Testis (tissue), 3 donors: Measurements from ENCODE around the gene ZNF142. TPM values are rescaled to one million over a fixed set of nuclear protein-coding genes. Genes with fewer than 3 reads are reported as not detected.

ENCODE experiments used
- DNase-seq: peaks from one replicate; pipeline ENCODE4 v3.0.0-alpha.2; 2019
- H3K27ac ChIP-seq, 2 donors: fragments of 200-600 bp; sonication (generic); one replicate each; pipeline ENCODE4 v1.5.1; 2019
- H3K27me3 ChIP-seq: fragments of 200-600 bp; sonication (generic); one replicate; pipeline ENCODE4 v1.5.1; 2019
- H3K36me3 ChIP-seq: fragments of 200-600 bp; sonication (generic); one replicate; pipeline ENCODE4 v1.5.1; 2017; ENCODE audit warnings: low read depth; ENCODE audit errors: missing control alignments
- H3K4me1 ChIP-seq: fragments of 200-600 bp; sonication (generic); one replicate; pipeline ENCODE4 v1.5.1; 2019
- H3K4me3 ChIP-seq, 2 donors: fragments of 200-600 bp; sonication (generic); one replicate each; pipeline ENCODE4 v1.5.1; 2017 to 2019
- H3K9me3 ChIP-seq: fragments of 200-600 bp; sonication (generic); one replicate; pipeline ENCODE4 v1.5.1; 2017
- CTCF ChIP-seq, 3 experiments: fragments of 450-650 bp in 2 of 3; fragments of 200-600 bp in 1 of 3; sonication (generic) in 1 of 3; IDR thresholded peaks; one replicate each; pipeline ENCODE4 v1.5.1; 2016 to 2019; ENCODE audit warnings: antibody characterized with exemption in 3 of 3, mild to moderate bottlenecking in 2 of 3, moderate library complexity in 1 of 3
- POLR2A ChIP-seq: fragments of 450-650 bp; IDR thresholded peaks from one replicate; pipeline ENCODE4 v1.6.1; 2017; ENCODE audit warnings: antibody characterized with exemption, mild to moderate bottlenecking, moderate library complexity
- whole genome bisulfite sequencing, 2 donors: methylation state at CpG; one replicate each; pipeline ENCODE4 v1.1.5; 2018; 5-methylcytosine and 5-hydroxymethylcytosine counted together
- intact Hi-C: fragments of 100-400 bp; cut with DNase I; formaldehyde crosslinking; loops from one replicate; pipeline ENCODE4 v1.15.1; 2023; ENCODE audit warnings: low total_unique reads
- polyA plus RNA-seq: library from polyadenylated mRNA; stranded (reverse); fragments of 350-450 nt; fragmentation: Illumina TruSeq; extraction: RNeasy Lipid Tissue Mini Kit (QIAGEN cat#74804); gene quantifications from one replicate; pipeline ENCODE4 v1.2.3, GENCODE V29; 2014; ENCODE audit warnings: low read depth, low replicate concordance; ENCODE audit not compliant: insufficient read depth
- total RNA-seq, 2 donors: library from RNA; depleted of rRNA; stranded (reverse); fragments of >200 nt; gene quantifications; one replicate each; pipeline ENCODE4 v1.2.3, GENCODE V29; 2016

Gene ZNF142
- total and polyA plus RNA-seq, 3 donors from 2014 or later, result 23.3 to 39.3 (median 32.7) TPM

- peaks cover 10% of the 10 kb centered on the region for H3K4me1 ChIP-seq
- H3K4me3 ChIP-seq, result peak overlapping the region; percentile 75 to 77
- intact Hi-C loops, result no loop called here
- 1 to 2% methylated on average over 16 to 27 of the region's 27 CpGs for WGBS, 2 donors
- DNase-seq, result peak; percentile 57
- H3K36me3 ChIP-seq, result no peaks in the 10 kb centered on the region
- no peaks in the 10 kb centered on the region for H3K27me3 ChIP-seq
- no peaks in the 10 kb centered on the region for H3K9me3 ChIP-seq
- peak in 2 of 3 experiments; percentile 7 to 13 for TF ChIP-seq CTCF (IDR thresholded peaks at IDR 0.05)
- no peak for TF ChIP-seq POLR2A
- H3K27ac ChIP-seq, result peak overlapping the region; percentile 12 to 66
Observed at GRCh38 chr2:218658671-218659257, 659 bp downstream of the ZNF142 start.

GRCh38 chr2:218655751-218656150 is 3.7 kb downstream of the ZNF142 start:
- no peak overlapping the region for H3K4me3 ChIP-seq
- no peak overlapping the region for H3K27ac ChIP-seq
- peaks cover 10% of the 10 kb centered on the region for H3K4me1 ChIP-seq
- H3K27me3 ChIP-seq, result no peaks in the 10 kb centered on the region
- no peaks in the 10 kb centered on the region for H3K9me3 ChIP-seq
- no peak for DNase-seq
- H3K36me3 ChIP-seq, result no peaks in the 10 kb centered on the region
- intact Hi-C loops, result no loop called here
- 64 to 75% methylated on average over 2 of the region's 2 CpGs for whole genome bisulfite sequencing, 2 donors
- TF ChIP-seq CTCF (IDR thresholded peaks at IDR 0.05) (no peak), POLR2A (no peak)

GRCh38 chr2:218648787-218649100 is 10.7 kb downstream of the ZNF142 start:
- WGBS, 2 donors, result 91 to 93% methylated on average over 5 to 11 of the region's 11 CpGs
- Histone ChIP-seq H3K27ac (no peak overlapping the region), H3K36me3 (no peaks in the 10 kb centered on the region), H3K4me1 (no peaks in the 10 kb centered on the region), H3K27me3 (no peaks in the 10 kb centered on the region), H3K9me3 (no peaks in the 10 kb centered on the region), H3K4me3 (no peak overlapping the region)
- intact Hi-C loops, result no loop called here
- DNase-seq, result no peak
- TF ChIP-seq CTCF (IDR thresholded peaks at IDR 0.05), result no peak
- no peak for TF ChIP-seq POLR2A

- WGBS, 2 donors, result 74 to 78% methylated on average over 9 of the region's 9 CpGs
- Histone ChIP-seq H3K4me3 (no peak overlapping the region), H3K27ac (no peak overlapping the region), H3K36me3 (no peaks in the 10 kb centered on the region), H3K9me3 (no peaks in the 10 kb centered on the region), H3K4me1 (no peaks in the 10 kb centered on the region), H3K27me3 (no peaks in the 10 kb centered on the region)
- DNase-seq, result peak; percentile 74
- TF ChIP-seq CTCF (IDR thresholded peaks at IDR 0.05) (peak; percentile 65 to 86 (median 73)), POLR2A (no peak)
- intact Hi-C loops, result no loop called here
Observed at GRCh38 chr2:218648088-218648786, 11.2 kb downstream of the ZNF142 start.

GRCh38 chr2:218645126-218645525 is 14.3 kb downstream of the ZNF142 start:
- no peak overlapping the region for H3K4me3 ChIP-seq
- 91 to 100% methylated on average over 1 of the region's 1 CpG for WGBS, 2 donors
- H3K27me3 ChIP-seq, result no peaks in the 10 kb centered on the region
- TF ChIP-seq POLR2A, result no peak
- TF ChIP-seq CTCF (IDR thresholded peaks at IDR 0.05), result no peak
- no peaks in the 10 kb centered on the region for H3K9me3 ChIP-seq
- H3K36me3 ChIP-seq, result no peaks in the 10 kb centered on the region
- no peak overlapping the region for H3K27ac ChIP-seq
- no peaks in the 10 kb centered on the region for H3K4me1 ChIP-seq
- DNase-seq, result no peak
- intact Hi-C loops, result no loop called here
